ENCODE measurements around the gene PSMB1. TPM values are rescaled to one million over a fixed set of nuclear protein-coding genes. Genes with fewer than 3 reads are reported as not detected.
"Not testable (repeated sequence)": the region's sequence is repeated elsewhere in the genome, so short reads cannot be mapped to it uniquely, and the experiment has no call there.

Gene PSMB1
- total RNA-seq, 2 donors from 2014 or later = 239 to 243 TPM

- Mint-ChIP-seq H3K4me3 (no peak overlapping the region), H3K4me1 (no peaks in the 10 kb centered on the region), H3K9me3 (no peaks in the 10 kb centered on the region), H3K27me3 (ENCODE audit: insufficient read depth) (peaks cover 15% of the 10 kb centered on the region), H3K27ac (no peak overlapping the region), H3K36me3 (ENCODE audit: low read depth) (no peaks in the 10 kb centered on the region)
- H3K4me3 ChIP-seq (ENCODE audit: low read length) = no peak overlapping the region
- no peak overlapping the region for H3K27ac ChIP-seq (ENCODE audit: low read depth, low read length)
- H3K9ac ChIP-seq (ENCODE audit: extremely low read depth, low read length, poor library complexity, severe bottlenecking) = no peak overlapping the region
- H3K27me3 ChIP-seq (ENCODE audit: control insufficient read depth, insufficient read depth, low read length, poor library complexity, severe bottlenecking) = no peaks in the 10 kb centered on the region
- no peaks in the 10 kb centered on the region for H3K9me3 ChIP-seq (ENCODE audit: control insufficient read depth, low read length)
- no peak for DNase-seq
- no peaks in the 10 kb centered on the region for H3K36me3 ChIP-seq (ENCODE audit: control insufficient read depth, insufficient read depth, low read length)
- TF ChIP-seq CTCF (conservative IDR thresholded peaks at IDR 0.05) = no peak
- WGBS, 2 experiments (ENCODE audit: insufficient coverage in 1 of 2, insufficient read length in 1 of 2) = 87 to 94% methylated on average over 3 to 4 of the region's 4 CpGs
- H3K4me1 ChIP-seq (ENCODE audit: control insufficient read depth, insufficient read depth, low read length) = no peaks in the 10 kb centered on the region
These were observed 40.9 kb downstream of the PSMB1 start for GRCh38 chr6:170512249-170512648.

- Mint-ChIP-seq H3K4me1 (no peaks in the 10 kb centered on the region), H3K4me3 (no peak overlapping the region), H3K9me3 (no peaks in the 10 kb centered on the region), H3K36me3 (ENCODE audit: low read depth) (no peaks in the 10 kb centered on the region), H3K27ac (no peak overlapping the region), H3K27me3 (ENCODE audit: insufficient read depth) (peaks cover 19% of the 10 kb centered on the region)
- Histone ChIP-seq H3K27me3 (ENCODE audit: control insufficient read depth, insufficient read depth, low read length, poor library complexity, severe bottlenecking) (no peaks in the 10 kb centered on the region), H3K4me3 (ENCODE audit: low read length) (no peak overlapping the region), H3K9ac (ENCODE audit: extremely low read depth, low read length, poor library complexity, severe bottlenecking) (no peak overlapping the region), H3K27ac (ENCODE audit: low read depth, low read length) (no peak overlapping the region), H3K4me1 (ENCODE audit: control insufficient read depth, insufficient read depth, low read length) (no peaks in the 10 kb centered on the region), H3K9me3 (ENCODE audit: control insufficient read depth, low read length) (no peaks in the 10 kb centered on the region), H3K36me3 (ENCODE audit: control insufficient read depth, insufficient read depth, low read length) (no peaks in the 10 kb centered on the region)
- no peak for DNase-seq
- WGBS, 2 experiments (ENCODE audit: insufficient coverage in 1 of 2, insufficient read length in 1 of 2) = 96 to 99% methylated on average over 19 to 20 of the region's 20 CpGs
- no peak for TF ChIP-seq CTCF (conservative IDR thresholded peaks at IDR 0.05)
These were observed 42.5 kb downstream of the PSMB1 start for GRCh38 chr6:170510631-170511030.

- DNase-seq = no peak
- TF ChIP-seq CTCF (conservative IDR thresholded peaks at IDR 0.05) = no peak
- no peak overlapping the region for H3K9ac ChIP-seq (ENCODE audit: extremely low read depth, low read length, poor library complexity, severe bottlenecking)
- no peak overlapping the region for H3K27ac Mint-ChIP-seq
- no peaks in the 10 kb centered on the region for H3K9me3 Mint-ChIP-seq
- 86 to 93% methylated on average over 3 of the region's 3 CpGs for WGBS, 2 experiments (ENCODE audit: insufficient coverage in 1 of 2, insufficient read length in 1 of 2)
- H3K36me3 ChIP-seq (ENCODE audit: control insufficient read depth, insufficient read depth, low read length) = no peaks in the 10 kb centered on the region
- no peak overlapping the region for H3K4me3 ChIP-seq (ENCODE audit: low read length)
- no peaks in the 10 kb centered on the region for H3K4me1 Mint-ChIP-seq
- no peaks in the 10 kb centered on the region for H3K36me3 Mint-ChIP-seq (ENCODE audit: low read depth)
- no peak overlapping the region for H3K27ac ChIP-seq (ENCODE audit: low read depth, low read length)
- H3K4me1 ChIP-seq (ENCODE audit: control insufficient read depth, insufficient read depth, low read length) = no peaks in the 10 kb centered on the region
- peaks cover 19% of the 10 kb centered on the region for H3K27me3 Mint-ChIP-seq (ENCODE audit: insufficient read depth)
- H3K27me3 ChIP-seq (ENCODE audit: control insufficient read depth, insufficient read depth, low read length, poor library complexity, severe bottlenecking) = no peaks in the 10 kb centered on the region
- no peaks in the 10 kb centered on the region for H3K9me3 ChIP-seq (ENCODE audit: control insufficient read depth, low read length)
- no peak overlapping the region for H3K4me3 Mint-ChIP-seq
These were observed 43.4 kb downstream of the PSMB1 start for GRCh38 chr6:170509723-170510018.

GRCh38 chr6:170508892-170509722, 44.0 kb downstream of the PSMB1 start:
- not testable (repeated sequence) for H3K4me3 Mint-ChIP-seq; DNase-seq; H3K9me3 Mint-ChIP-seq; H3K36me3 ChIP-seq (ENCODE audit: control insufficient read depth, insufficient read depth, low read length); H3K4me3 ChIP-seq (ENCODE audit: low read length); H3K9me3 ChIP-seq (ENCODE audit: control insufficient read depth, low read length); H3K27ac Mint-ChIP-seq; H3K4me1 Mint-ChIP-seq; H3K36me3 Mint-ChIP-seq (ENCODE audit: low read depth); H3K27ac ChIP-seq (ENCODE audit: low read depth, low read length); H3K4me1 ChIP-seq (ENCODE audit: control insufficient read depth, insufficient read depth, low read length); H3K27me3 ChIP-seq (ENCODE audit: control insufficient read depth, insufficient read depth, low read length, poor library complexity, severe bottlenecking); H3K9ac ChIP-seq (ENCODE audit: extremely low read depth, low read length, poor library complexity, severe bottlenecking)
- H3K27me3 Mint-ChIP-seq (ENCODE audit: insufficient read depth) = peaks cover 19% of the 10 kb centered on the region
- WGBS, 2 experiments (ENCODE audit: insufficient coverage in 1 of 2, insufficient read length in 1 of 2) = 93 to 100% methylated on average over 2 to 5 of the region's 5 CpGs

- not testable (repeated sequence) for H3K36me3 Mint-ChIP-seq (ENCODE audit: low read depth); H3K4me3 Mint-ChIP-seq; H3K4me1 Mint-ChIP-seq; H3K9me3 Mint-ChIP-seq; H3K36me3 ChIP-seq (ENCODE audit: control insufficient read depth, insufficient read depth, low read length); H3K27ac ChIP-seq (ENCODE audit: low read depth, low read length); H3K4me1 ChIP-seq (ENCODE audit: control insufficient read depth, insufficient read depth, low read length); DNase-seq; H3K27ac Mint-ChIP-seq; H3K9ac ChIP-seq (ENCODE audit: extremely low read depth, low read length, poor library complexity, severe bottlenecking); H3K4me3 ChIP-seq (ENCODE audit: low read length); H3K9me3 ChIP-seq (ENCODE audit: control insufficient read depth, low read length); H3K27me3 ChIP-seq (ENCODE audit: control insufficient read depth, insufficient read depth, low read length, poor library complexity, severe bottlenecking)
- H3K27me3 Mint-ChIP-seq (ENCODE audit: insufficient read depth) = peaks cover 21% of the 10 kb centered on the region
- no CpG with 5 or more reads among the region's 1 CpG for WGBS, 2 experiments (ENCODE audit: insufficient coverage in 1 of 2, insufficient read length in 1 of 2)
These were observed 44.8 kb downstream of the PSMB1 start for GRCh38 chr6:170508275-170508674.
